Chondrocyte (in vitro differentiated cells): Measurements from ENCODE around the gene SRMS. TPM values are rescaled to one million over a fixed set of nuclear protein-coding genes. Genes with fewer than 3 reads are reported as not detected.

Experiments used
- DNase-seq: peaks from one replicate; pipeline ENCODE4 v3.0.0; 2021; ENCODE audit warnings: mixed read lengths, low spot score
- H3K27ac Mint-ChIP-seq: one replicate; pipeline ENCODE4 v1.8.0; 2021; ENCODE audit warnings: mild to moderate bottlenecking, moderate library complexity, mixed read lengths; ENCODE audit not compliant: unreplicated experiment
- H3K27me3 Mint-ChIP-seq: 2 replicates; pipeline ENCODE4 v1.8.0; 2021; ENCODE audit warnings: low read depth, mixed read lengths
- H3K36me3 Mint-ChIP-seq: 2 replicates; pipeline ENCODE4 v1.8.0; 2021; ENCODE audit warnings: low read depth, mixed read lengths
- H3K4me1 Mint-ChIP-seq: 2 replicates; pipeline ENCODE4 v1.8.0; 2021; ENCODE audit warnings: low read depth, mild to moderate bottlenecking, mixed read lengths
- H3K4me3 Mint-ChIP-seq: one replicate; pipeline ENCODE4 v1.8.0; 2021; ENCODE audit warnings: mild to moderate bottlenecking, moderate library complexity, mixed read lengths; ENCODE audit not compliant: unreplicated experiment
- H3K9me3 Mint-ChIP-seq: 2 replicates; pipeline ENCODE4 v1.8.0; 2021; ENCODE audit warnings: low read depth, mixed read lengths
- CTCF ChIP-seq: fragments of 200-600 bp; sonication (generic); IDR thresholded peaks from 2 replicates; pipeline ENCODE4 v1.5.0; 2021; ENCODE audit warnings: antibody characterized with exemption, mild to moderate bottlenecking, moderate library complexity
- total RNA-seq: library from RNA; stranded (reverse); gene quantifications from 3 replicates; pipeline ENCODE4 v1.2.1, GENCODE V29; 2021

Gene SRMS
- total RNA-seq, 1 donor from 2014 or later = not detected

GRCh38 chr20:63500902-63501817 is 46.4 kb downstream of the SRMS start:
- Mint-ChIP-seq H3K36me3 (peaks cover 6% of the 10 kb centered on the region), H3K27me3 (peaks cover 5% of the 10 kb centered on the region), H3K27ac (no peak overlapping the region), H3K9me3 (peaks cover 10% of the 10 kb centered on the region), H3K4me1 (no peaks in the 10 kb centered on the region), H3K4me3 (peak overlapping the region; percentile 12)
- TF ChIP-seq CTCF = no peak
- peak; percentile 79 for DNase-seq

GRCh38 chr20:63500151-63500901 is 47.2 kb downstream of the SRMS start:
- peaks cover 7% of the 10 kb centered on the region for H3K9me3 Mint-ChIP-seq
- no peak overlapping the region for H3K4me3 Mint-ChIP-seq
- no peak overlapping the region for H3K27ac Mint-ChIP-seq
- H3K4me1 Mint-ChIP-seq = no peaks in the 10 kb centered on the region
- H3K27me3 Mint-ChIP-seq = peaks cover 5% of the 10 kb centered on the region
- no peak for TF ChIP-seq CTCF
- H3K36me3 Mint-ChIP-seq = peaks cover 6% of the 10 kb centered on the region
- peak; percentile 89 for DNase-seq

GRCh38 chr20:63499338-63499969 is 48.1 kb downstream of the SRMS start:
- no peaks in the 10 kb centered on the region for H3K9me3 Mint-ChIP-seq
- peak; percentile 68 for DNase-seq
- H3K27ac Mint-ChIP-seq = no peak overlapping the region
- no peak for TF ChIP-seq CTCF
- H3K27me3 Mint-ChIP-seq = no peaks in the 10 kb centered on the region
- H3K4me1 Mint-ChIP-seq = no peaks in the 10 kb centered on the region
- H3K4me3 Mint-ChIP-seq = peak overlapping the region; percentile 22
- H3K36me3 Mint-ChIP-seq = no peaks in the 10 kb centered on the region

- Mint-ChIP-seq H3K4me3 (peak within 1 kb of the TSS; percentile 49), H3K27ac (no peak within 1 kb of the TSS), H3K36me3 (no peaks in the 10 kb centered on the region), H3K9me3 (no peaks in the 10 kb centered on the region), H3K4me1 (no peaks in the 10 kb centered on the region), H3K27me3 (no peaks in the 10 kb centered on the region)
- TF ChIP-seq CTCF = no peak
- no peak for DNase-seq
These were observed 48.6 kb downstream of the SRMS start, which contains the start of gene EEF1A2 for GRCh38 chr20:63498960-63499337. Gene EEF1A2 (minus strand): TSS chr20:63499083. CDS start chr20:63497763, 1,320 bp downstream.
